Panc1 (cell line): ENCODE data around the gene CHST8.

ENCODE experiments used
- CTCF ChIP-seq: fragments of 450-650 bp; IDR thresholded peaks from 2 replicates; pipeline ENCODE4 v1.5.1; 2017; ENCODE audit warnings: mild to moderate bottlenecking
- POLR2AphosphoS5 ChIP-seq: IDR thresholded peaks from 2 replicates; pipeline ENCODE4 v1.6.1; 2012; ENCODE audit warnings: mild to moderate bottlenecking, low read depth, low read length, moderate library complexity
- SIN3A ChIP-seq: IDR thresholded peaks from 2 replicates; pipeline ENCODE4 v1.6.1; 2012; ENCODE audit warnings: low read depth, mild to moderate bottlenecking, low read length, moderate library complexity, borderline replicate concordance; ENCODE audit not compliant: insufficient read depth

GRCh38 chr19:33720155-33720493 lies 98.4 kb downstream of the CHST8 start:
- TF ChIP-seq CTCF (no peak), POLR2AphosphoS5 (no peak), SIN3A (no peak)
